OCI-LY7 (cell line): ENCODE data around the gene TRAPPC12.

ENCODE experiments used
- EZH2phosphoT487 ChIP-seq: fragments of 200-600 bp; sonication (generic); IDR thresholded peaks from 2 replicates; pipeline ENCODE4 v1.6.1; 2018; ENCODE audit warnings: low read depth, borderline replicate concordance, mild to moderate bottlenecking, mixed run types, antibody characterized with exemption, low read length, moderate library complexity, mixed read lengths
- TF ChIP-seq, protein P1 (sequence below): fragments of 200-600 bp; sonication (generic); conservative IDR thresholded peaks from 2 replicates; pipeline ENCODE4 v1.5.1; 2014; ENCODE audit warnings: mild to moderate bottlenecking, antibody characterized with exemption, low read length, moderate library complexity, mixed read lengths

DNA sequence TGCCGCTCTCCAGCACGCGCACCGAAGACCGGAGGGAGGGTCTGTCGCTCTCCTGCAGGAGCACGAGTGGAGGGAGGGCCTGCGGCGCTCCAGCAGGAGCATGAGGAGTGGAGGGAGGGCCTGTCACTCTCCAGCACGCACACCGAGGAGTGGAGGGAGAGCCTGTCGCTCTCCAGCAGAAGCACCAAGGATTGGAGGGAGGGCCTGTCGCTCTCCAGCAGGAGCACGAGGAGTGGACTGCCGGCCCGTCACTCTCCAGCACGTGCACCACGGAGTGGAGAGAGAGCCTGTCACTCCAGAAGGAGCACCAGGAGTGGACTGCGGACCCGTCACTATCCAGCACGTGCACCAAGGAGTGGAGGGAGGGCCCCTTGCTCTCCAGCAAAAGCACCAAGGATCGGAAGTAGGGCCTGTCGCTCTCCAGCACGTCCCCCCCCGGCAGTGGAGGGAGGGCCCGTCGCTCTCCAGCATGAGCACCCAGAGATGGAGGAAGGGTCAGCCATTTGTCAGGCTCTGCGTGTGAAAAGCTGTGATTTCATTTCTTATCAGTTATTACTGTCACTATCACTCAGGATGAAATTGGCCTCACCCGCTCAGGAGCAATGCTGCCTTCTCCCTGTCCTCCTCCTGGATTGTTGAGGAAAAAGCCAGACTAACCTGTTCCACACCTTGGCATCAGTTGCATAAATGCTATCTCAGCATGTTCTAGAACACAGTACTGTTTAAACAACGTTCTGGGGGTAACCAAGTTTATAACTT lies 103.9 kb downstream of the TRAPPC12 start:
- TF ChIP-seq, protein P1, sequence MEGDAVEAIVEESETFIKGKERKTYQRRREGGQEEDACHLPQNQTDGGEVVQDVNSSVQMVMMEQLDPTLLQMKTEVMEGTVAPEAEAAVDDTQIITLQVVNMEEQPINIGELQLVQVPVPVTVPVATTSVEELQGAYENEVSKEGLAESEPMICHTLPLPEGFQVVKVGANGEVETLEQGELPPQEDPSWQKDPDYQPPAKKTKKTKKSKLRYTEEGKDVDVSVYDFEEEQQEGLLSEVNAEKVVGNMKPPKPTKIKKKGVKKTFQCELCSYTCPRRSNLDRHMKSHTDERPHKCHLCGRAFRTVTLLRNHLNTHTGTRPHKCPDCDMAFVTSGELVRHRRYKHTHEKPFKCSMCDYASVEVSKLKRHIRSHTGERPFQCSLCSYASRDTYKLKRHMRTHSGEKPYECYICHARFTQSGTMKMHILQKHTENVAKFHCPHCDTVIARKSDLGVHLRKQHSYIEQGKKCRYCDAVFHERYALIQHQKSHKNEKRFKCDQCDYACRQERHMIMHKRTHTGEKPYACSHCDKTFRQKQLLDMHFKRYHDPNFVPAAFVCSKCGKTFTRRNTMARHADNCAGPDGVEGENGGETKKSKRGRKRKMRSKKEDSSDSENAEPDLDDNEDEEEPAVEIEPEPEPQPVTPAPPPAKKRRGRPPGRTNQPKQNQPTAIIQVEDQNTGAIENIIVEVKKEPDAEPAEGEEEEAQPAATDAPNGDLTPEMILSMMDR: no peak
- TF ChIP-seq EZH2phosphoT487: no peak
